Measurements from ENCODE around the gene AKAP12. TPM values are rescaled to one million over a fixed set of nuclear protein-coding genes. Genes with fewer than 3 reads are reported as not detected.

The AKAP12 gene
- total RNA-seq, 1 donor from 2014 or later, result 138 TPM

DNA sequence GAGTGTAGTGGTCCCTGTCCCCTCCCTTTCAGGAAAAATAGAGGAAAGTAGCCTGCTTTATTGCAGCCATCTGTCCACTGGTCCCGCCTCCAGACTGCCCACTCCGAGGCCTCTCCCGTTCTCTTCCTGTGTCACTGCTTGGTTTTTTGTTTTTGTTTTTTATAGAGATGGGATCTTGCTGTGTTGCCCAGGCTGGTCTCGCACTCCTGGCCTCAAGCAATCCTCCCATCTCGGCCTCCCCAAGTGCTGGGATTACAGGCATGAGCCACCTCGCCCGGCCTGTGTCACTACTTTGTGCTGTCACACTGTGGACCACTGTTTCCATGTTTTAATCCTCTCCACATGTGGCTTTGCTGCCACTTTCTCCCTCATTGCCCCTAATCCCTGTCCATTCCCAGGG lies 80.4 kb downstream of the AKAP12 start:
- Mint-ChIP-seq H3K27ac (no peak overlapping the region), H3K27me3 (peaks cover 6% of the 10 kb centered on the region)
- TF ChIP-seq, protein P1, sequence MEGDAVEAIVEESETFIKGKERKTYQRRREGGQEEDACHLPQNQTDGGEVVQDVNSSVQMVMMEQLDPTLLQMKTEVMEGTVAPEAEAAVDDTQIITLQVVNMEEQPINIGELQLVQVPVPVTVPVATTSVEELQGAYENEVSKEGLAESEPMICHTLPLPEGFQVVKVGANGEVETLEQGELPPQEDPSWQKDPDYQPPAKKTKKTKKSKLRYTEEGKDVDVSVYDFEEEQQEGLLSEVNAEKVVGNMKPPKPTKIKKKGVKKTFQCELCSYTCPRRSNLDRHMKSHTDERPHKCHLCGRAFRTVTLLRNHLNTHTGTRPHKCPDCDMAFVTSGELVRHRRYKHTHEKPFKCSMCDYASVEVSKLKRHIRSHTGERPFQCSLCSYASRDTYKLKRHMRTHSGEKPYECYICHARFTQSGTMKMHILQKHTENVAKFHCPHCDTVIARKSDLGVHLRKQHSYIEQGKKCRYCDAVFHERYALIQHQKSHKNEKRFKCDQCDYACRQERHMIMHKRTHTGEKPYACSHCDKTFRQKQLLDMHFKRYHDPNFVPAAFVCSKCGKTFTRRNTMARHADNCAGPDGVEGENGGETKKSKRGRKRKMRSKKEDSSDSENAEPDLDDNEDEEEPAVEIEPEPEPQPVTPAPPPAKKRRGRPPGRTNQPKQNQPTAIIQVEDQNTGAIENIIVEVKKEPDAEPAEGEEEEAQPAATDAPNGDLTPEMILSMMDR (conservative IDR thresholded peaks at IDR 0.05), result no peak

DNA sequence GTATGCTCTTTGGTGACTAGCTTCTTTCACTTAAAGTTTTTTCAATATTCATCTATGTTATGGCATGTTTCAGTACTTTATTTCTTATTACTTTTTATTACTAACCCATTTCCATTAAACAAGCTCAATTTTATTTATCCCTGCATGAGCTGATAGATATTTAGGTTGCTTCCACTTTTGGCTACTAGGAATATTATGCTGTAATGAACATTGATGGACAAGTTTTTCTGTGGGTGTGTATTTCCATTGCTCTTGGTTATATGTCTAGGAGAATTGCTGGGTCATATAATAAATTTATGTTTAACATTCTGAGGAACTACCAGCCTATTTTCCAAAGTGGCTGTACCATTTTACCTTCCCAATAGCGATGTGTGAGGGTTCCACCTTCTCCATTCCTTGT lies 81.7 kb downstream of the AKAP12 start:
- Mint-ChIP-seq H3K27ac (no peak overlapping the region), H3K9me3 (peaks cover 10% of the 10 kb centered on the region), H3K36me3 (peaks cover 26% of the 10 kb centered on the region), H3K27me3 (peaks cover 13% of the 10 kb centered on the region), H3K4me3 (no peak overlapping the region), H3K4me1 (ENCODE audit: unreplicated experiment) (peaks cover 46% of the 10 kb centered on the region)
- DNase-seq (ENCODE audit: extremely low spot score, unreplicated experiment), result no peak
- TF ChIP-seq, protein P1 (conservative IDR thresholded peaks at IDR 0.05), result no peak

More for the DNA sequence above, 80.4 kb downstream of the AKAP12 start:
- H3K9me3 Mint-ChIP-seq, result peaks cover 10% of the 10 kb centered on the region
- H3K36me3 Mint-ChIP-seq, result peaks cover 33% of the 10 kb centered on the region
- no peak for DNase-seq (ENCODE audit: extremely low spot score, unreplicated experiment)
- H3K4me3 Mint-ChIP-seq, result no peak overlapping the region
- H3K4me1 Mint-ChIP-seq (ENCODE audit: unreplicated experiment), result peaks cover 43% of the 10 kb centered on the region

DNA sequence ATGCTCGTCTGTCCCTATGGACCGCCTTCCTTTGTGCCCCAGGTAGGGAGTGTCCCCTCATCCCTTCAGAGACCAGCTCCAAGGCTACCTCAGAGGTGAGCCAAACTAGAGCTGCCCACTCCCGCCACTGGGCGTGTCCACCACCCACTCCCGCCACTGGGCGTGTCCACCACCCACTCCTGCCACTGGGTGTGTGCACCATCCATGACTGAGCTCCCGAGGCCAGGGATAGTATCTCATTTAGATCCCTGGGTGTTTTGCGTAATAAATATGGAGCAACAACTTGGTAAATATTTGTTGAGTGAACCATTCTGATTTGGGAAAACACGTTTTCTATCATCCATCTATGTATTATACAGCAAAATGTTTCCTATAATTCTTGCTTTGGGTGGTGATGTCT lies 82.8 kb downstream of the AKAP12 start:
- H3K4me1 Mint-ChIP-seq (ENCODE audit: unreplicated experiment), result peaks cover 44% of the 10 kb centered on the region
- H3K9me3 Mint-ChIP-seq, result peaks cover 10% of the 10 kb centered on the region
- TF ChIP-seq, protein P1 (conservative IDR thresholded peaks at IDR 0.05), result no peak
- H3K4me3 Mint-ChIP-seq, result no peak overlapping the region
- H3K27ac Mint-ChIP-seq, result peak overlapping the region; percentile 39
- DNase-seq (ENCODE audit: extremely low spot score, unreplicated experiment), result no peak
- H3K27me3 Mint-ChIP-seq, result peaks cover 13% of the 10 kb centered on the region
- H3K36me3 Mint-ChIP-seq, result peaks cover 28% of the 10 kb centered on the region

DNA sequence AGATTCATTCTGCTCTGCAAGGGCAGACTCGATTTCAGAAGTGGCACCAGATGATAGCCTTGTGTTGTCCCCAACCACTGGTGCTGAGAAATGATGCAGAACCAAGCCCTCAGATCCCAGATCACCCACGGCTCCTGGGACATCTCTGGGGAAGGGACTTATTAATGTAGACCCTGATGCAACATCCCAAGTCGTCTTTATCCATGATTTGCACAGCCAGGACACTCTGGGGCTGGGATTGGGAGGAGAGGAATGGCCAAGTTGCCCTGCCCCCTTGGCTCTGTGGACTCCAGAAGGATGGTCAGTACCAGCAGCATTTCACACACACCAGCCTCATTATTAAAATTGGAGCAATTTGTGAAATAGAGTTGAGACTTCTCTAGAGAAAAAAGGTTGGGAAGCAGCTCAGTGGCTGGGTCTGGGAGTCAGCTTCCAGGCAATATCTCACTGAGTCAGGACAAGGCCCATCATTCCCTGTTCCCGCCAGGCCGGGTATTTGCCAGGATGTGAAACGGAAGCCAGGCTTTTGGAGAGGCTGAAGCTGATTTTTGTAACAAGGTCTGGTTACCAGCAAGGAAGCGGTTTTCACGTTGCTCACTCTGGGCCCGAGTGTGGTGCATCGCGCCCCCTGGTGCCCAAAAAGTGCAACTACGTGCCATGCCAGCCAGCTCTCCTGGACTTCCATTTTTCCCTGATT lies 84.2 kb downstream of the AKAP12 start:
- peak overlapping the region; percentile 57 for H3K27ac Mint-ChIP-seq
- H3K27me3 Mint-ChIP-seq, result peaks cover 13% of the 10 kb centered on the region
- peaks cover 10% of the 10 kb centered on the region for H3K9me3 Mint-ChIP-seq
- H3K4me3 Mint-ChIP-seq, result peak overlapping the region; percentile 87
- peaks cover 46% of the 10 kb centered on the region for H3K4me1 Mint-ChIP-seq (ENCODE audit: unreplicated experiment)
- DNase-seq (ENCODE audit: extremely low spot score, unreplicated experiment), result peak; percentile 91
- H3K36me3 Mint-ChIP-seq, result peaks cover 32% of the 10 kb centered on the region
- TF ChIP-seq, protein P1 (conservative IDR thresholded peaks at IDR 0.05), result peak; percentile 99

GRCh38 chr6:151324488-151324825 lies 84.7 kb downstream of the AKAP12 start:
- Mint-ChIP-seq H3K27me3 (peaks cover 13% of the 10 kb centered on the region), H3K4me3 (peak overlapping the region; percentile 87), H3K4me1 (ENCODE audit: unreplicated experiment) (peaks cover 46% of the 10 kb centered on the region)

More at GRCh38 chr6:151324488-151324825, 84.7 kb downstream of the AKAP12 start:
- DNase-seq (ENCODE audit: extremely low spot score, unreplicated experiment), result no peak
- Mint-ChIP-seq H3K27ac (peak overlapping the region; percentile 57), H3K9me3 (peaks cover 10% of the 10 kb centered on the region), H3K36me3 (peaks cover 32% of the 10 kb centered on the region)
- TF ChIP-seq, protein P1 (conservative IDR thresholded peaks at IDR 0.05), result peak; percentile 52

Measured in type B pancreatic cell (in vitro differentiated cells).